Transverse colon (tissue), 4 donors: ENCODE data around the gene SELENOI.
"Not testable (repeated sequence)": the region's sequence is repeated elsewhere in the genome, so short reads cannot be mapped to it uniquely, and the experiment has no call there.

ENCODE experiments used
- POLR2AphosphoS5 ChIP-seq, 3 donors: sonication (generic); formaldehyde crosslinking; IDR thresholded peaks; one replicate each; pipeline ENCODE4 v1.6.1; 2016; ENCODE audit warnings: antibody characterized with exemption in 3 of 3
- TF ChIP-seq, protein P1 (sequence below), 5 experiments: fragments of 200-600 bp in 3 of 5; fragments of 450-650 bp in 2 of 5; sonication (generic) in 3 of 5; IDR thresholded peaks; 1 replicate in 2 of 5; 2 replicates in 3 of 5; pipeline ENCODE4 v1.5.1; 2016 to 2017; ENCODE audit warnings: antibody characterized with exemption in 5 of 5, inconsistent platforms in 3 of 5, mild to moderate bottlenecking in 2 of 5, moderate library complexity in 1 of 5

- TF ChIP-seq, protein P1, sequence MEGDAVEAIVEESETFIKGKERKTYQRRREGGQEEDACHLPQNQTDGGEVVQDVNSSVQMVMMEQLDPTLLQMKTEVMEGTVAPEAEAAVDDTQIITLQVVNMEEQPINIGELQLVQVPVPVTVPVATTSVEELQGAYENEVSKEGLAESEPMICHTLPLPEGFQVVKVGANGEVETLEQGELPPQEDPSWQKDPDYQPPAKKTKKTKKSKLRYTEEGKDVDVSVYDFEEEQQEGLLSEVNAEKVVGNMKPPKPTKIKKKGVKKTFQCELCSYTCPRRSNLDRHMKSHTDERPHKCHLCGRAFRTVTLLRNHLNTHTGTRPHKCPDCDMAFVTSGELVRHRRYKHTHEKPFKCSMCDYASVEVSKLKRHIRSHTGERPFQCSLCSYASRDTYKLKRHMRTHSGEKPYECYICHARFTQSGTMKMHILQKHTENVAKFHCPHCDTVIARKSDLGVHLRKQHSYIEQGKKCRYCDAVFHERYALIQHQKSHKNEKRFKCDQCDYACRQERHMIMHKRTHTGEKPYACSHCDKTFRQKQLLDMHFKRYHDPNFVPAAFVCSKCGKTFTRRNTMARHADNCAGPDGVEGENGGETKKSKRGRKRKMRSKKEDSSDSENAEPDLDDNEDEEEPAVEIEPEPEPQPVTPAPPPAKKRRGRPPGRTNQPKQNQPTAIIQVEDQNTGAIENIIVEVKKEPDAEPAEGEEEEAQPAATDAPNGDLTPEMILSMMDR (IDR thresholded peaks at IDR 0.05), result not testable (repeated sequence)
- TF ChIP-seq POLR2AphosphoS5 (IDR thresholded peaks at IDR 0.05), result not testable (repeated sequence)
Observed at GRCh38 chr2:26331321-26331720, 14.6 kb upstream of the SELENOI start.
